IMR-90 (cell line): ENCODE results near the gene DIAPH2.

Experiments used
- BHLHE40 ChIP-seq: fragments of 150-350 bp; IDR thresholded peaks from 2 replicates; pipeline ENCODE4 v1.6.1; 2016; ENCODE audit warnings: mild to moderate bottlenecking, low read depth, low read length
- CHD1 ChIP-seq: IDR thresholded peaks from 2 replicates; pipeline ENCODE4 v1.6.1; 2012; ENCODE audit warnings: low read depth, low read length, improper control_type of control experiment
- CTCF ChIP-seq: conservative IDR thresholded peaks from 2 replicates; pipeline ENCODE4 v1.5.1; 2012; ENCODE audit warnings: mild to moderate bottlenecking, low read depth, low read length, improper control_type of control experiment
- ELK1 ChIP-seq: fragments of 150-350 bp; IDR thresholded peaks from 2 replicates; pipeline ENCODE4 v1.6.1; 2016; ENCODE audit warnings: low read depth, mild to moderate bottlenecking, low read length, moderate library complexity, borderline replicate concordance
- FOS ChIP-seq: fragments of 150-350 bp; IDR thresholded peaks from 2 replicates; pipeline ENCODE4 v1.6.1; 2016; ENCODE audit warnings: low read depth, low read length
- MAFK ChIP-seq: IDR thresholded peaks from 2 replicates; pipeline ENCODE4 v1.6.1; 2012; ENCODE audit warnings: low read depth, low read length, improper control_type of control experiment
- MAZ ChIP-seq: IDR thresholded peaks from 2 replicates; pipeline ENCODE4 v1.6.1; 2012; ENCODE audit warnings: low read depth, mild to moderate bottlenecking, low read length, improper control_type of control experiment, moderate library complexity, borderline replicate concordance
- POLR2A ChIP-seq: IDR thresholded peaks from 2 replicates; pipeline ENCODE4 v1.6.1; 2012; ENCODE audit warnings: mild to moderate bottlenecking, low read depth, low read length
- RAD21 ChIP-seq: IDR thresholded peaks from 2 replicates; pipeline ENCODE4 v1.6.1; 2012; ENCODE audit warnings: low read length, improper control_type of control experiment
- RFX5 ChIP-seq: IDR thresholded peaks from 2 replicates; pipeline ENCODE4 v1.8.0; 2012; ENCODE audit warnings: low read depth, mild to moderate bottlenecking, low read length, moderate library complexity
- SMC3 ChIP-seq: fragments of 150-350 bp; IDR thresholded peaks from 2 replicates; pipeline ENCODE4 v1.6.1; 2016; ENCODE audit warnings: low read depth, mild to moderate bottlenecking, antibody characterized with exemption, low read length, moderate library complexity

GRCh38 chrX:96705905-96706304, 21.3 kb downstream of the DIAPH2 start:
- TF ChIP-seq BHLHE40 (no peak), CTCF (no peak), SMC3 (no peak), RAD21 (no peak), FOS (no peak), ELK1 (no peak), RFX5 (no peak), CHD1 (no peak), POLR2A (no peak), MAZ (no peak), MAFK (no peak)
